ENCODE data around the gene DZIP1L. TPM values are rescaled to one million over a fixed set of nuclear protein-coding genes. Genes with fewer than 3 reads are reported as not detected.
"Not testable (repeated sequence)": the region's sequence is repeated elsewhere in the genome, so short reads cannot be mapped to it uniquely, and the experiment has no call there.

Gene DZIP1L
- total and polyA plus RNA-seq, 2 donors from 2014 or later: 2.9 to 22.3 TPM

DNA sequence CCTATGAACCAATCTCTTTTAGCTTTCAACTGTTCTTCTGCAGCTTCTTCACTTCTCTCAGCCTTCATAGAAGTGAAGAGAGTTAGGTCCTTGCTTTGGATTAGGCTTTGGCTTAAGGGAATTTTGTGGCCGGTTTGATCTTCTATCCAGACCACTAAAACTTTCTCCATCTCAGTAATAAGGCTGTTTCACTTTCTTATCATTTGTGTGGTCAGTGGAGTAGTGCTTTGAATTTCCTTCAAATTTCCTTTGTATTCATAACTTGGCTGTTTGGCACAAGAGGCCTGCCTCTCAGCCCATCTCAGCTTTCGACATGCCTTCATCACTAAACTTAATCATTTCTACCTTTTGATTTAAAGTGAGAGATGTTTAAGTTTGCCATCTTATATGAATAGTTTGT is 21.7 kb downstream of the DZIP1L start:
- TF ChIP-seq, protein P1, sequence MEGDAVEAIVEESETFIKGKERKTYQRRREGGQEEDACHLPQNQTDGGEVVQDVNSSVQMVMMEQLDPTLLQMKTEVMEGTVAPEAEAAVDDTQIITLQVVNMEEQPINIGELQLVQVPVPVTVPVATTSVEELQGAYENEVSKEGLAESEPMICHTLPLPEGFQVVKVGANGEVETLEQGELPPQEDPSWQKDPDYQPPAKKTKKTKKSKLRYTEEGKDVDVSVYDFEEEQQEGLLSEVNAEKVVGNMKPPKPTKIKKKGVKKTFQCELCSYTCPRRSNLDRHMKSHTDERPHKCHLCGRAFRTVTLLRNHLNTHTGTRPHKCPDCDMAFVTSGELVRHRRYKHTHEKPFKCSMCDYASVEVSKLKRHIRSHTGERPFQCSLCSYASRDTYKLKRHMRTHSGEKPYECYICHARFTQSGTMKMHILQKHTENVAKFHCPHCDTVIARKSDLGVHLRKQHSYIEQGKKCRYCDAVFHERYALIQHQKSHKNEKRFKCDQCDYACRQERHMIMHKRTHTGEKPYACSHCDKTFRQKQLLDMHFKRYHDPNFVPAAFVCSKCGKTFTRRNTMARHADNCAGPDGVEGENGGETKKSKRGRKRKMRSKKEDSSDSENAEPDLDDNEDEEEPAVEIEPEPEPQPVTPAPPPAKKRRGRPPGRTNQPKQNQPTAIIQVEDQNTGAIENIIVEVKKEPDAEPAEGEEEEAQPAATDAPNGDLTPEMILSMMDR (IDR thresholded peaks at IDR 0.05; ENCODE audit: borderline replicate concordance, extremely low read depth, insufficient read depth): no peak
- DNase-seq: no peak
- no peak for FAIRE-seq
- H3K9me3 ChIP-seq (ENCODE audit: control insufficient read depth in 2 of 3, insufficient read depth in 1 of 3, low read length in 3 of 3): no peaks in the 10 kb centered on the region
- no peak overlapping the region for H3K27ac ChIP-seq (ENCODE audit: low read depth in 2 of 2, low read length in 2 of 2)
- no peaks in the 10 kb centered on the region for H3K27me3 ChIP-seq (ENCODE audit: control insufficient read depth, insufficient read depth, low read length)
- no peaks in the 10 kb centered on the region for H3K4me1 ChIP-seq (ENCODE audit: control insufficient read depth in 2 of 3, insufficient read depth in 2 of 3, low read depth in 1 of 3, low read length in 3 of 3)
- H3K9ac ChIP-seq (ENCODE audit: low read length in 3 of 3): no peak overlapping the region
- H3K4me3 ChIP-seq (ENCODE audit: low read length in 3 of 3): no peak overlapping the region
- intact Hi-C loops (cut with DNase I): no loop called here
- H3K36me3 ChIP-seq (ENCODE audit: control insufficient read depth in 2 of 3, insufficient read depth in 3 of 3, low read length in 3 of 3): peaks cover 5 to 6% (median 5%) of the 10 kb centered on the region in 3 donors

DNA sequence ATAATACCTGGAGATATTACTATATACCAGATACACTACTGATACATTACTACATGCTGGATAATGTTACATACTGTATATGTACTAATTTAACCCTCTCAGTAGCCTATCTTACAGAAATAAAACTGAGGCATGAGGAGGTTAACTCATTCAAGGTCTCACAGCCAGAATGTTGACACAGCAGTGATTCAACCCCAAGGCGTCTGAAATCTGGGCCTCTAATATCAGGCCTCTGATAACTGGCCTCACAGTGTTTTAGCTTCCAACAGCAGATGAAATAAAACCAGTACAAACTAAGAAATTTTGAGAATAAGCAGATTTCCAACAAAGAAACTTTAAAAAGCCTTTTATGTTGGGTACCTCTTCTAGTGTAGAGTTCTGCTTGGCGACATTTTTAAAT is 23.4 kb downstream of the DZIP1L start:
- TF ChIP-seq, protein P1 (IDR thresholded peaks at IDR 0.05; ENCODE audit: borderline replicate concordance, extremely low read depth, insufficient read depth): no peak
- H3K4me1 ChIP-seq (ENCODE audit: control insufficient read depth in 2 of 3, insufficient read depth in 2 of 3, low read depth in 1 of 3, low read length in 3 of 3): no peaks in the 10 kb centered on the region
- intact Hi-C loops (cut with DNase I): no loop called here
- DNase-seq: no peak
- H3K9ac ChIP-seq (ENCODE audit: low read length in 3 of 3): no peak overlapping the region
- H3K9me3 ChIP-seq (ENCODE audit: control insufficient read depth in 2 of 3, insufficient read depth in 1 of 3, low read length in 3 of 3): no peaks in the 10 kb centered on the region
- no peak for FAIRE-seq
- no peak overlapping the region for H3K27ac ChIP-seq (ENCODE audit: low read depth in 2 of 2, low read length in 2 of 2)
- H3K36me3 ChIP-seq (ENCODE audit: control insufficient read depth in 2 of 3, insufficient read depth in 3 of 3, low read length in 3 of 3): peaks cover 7 to 15% (median 9%) of the 10 kb centered on the region in 3 donors
- H3K27me3 ChIP-seq (ENCODE audit: control insufficient read depth, insufficient read depth, low read length): no peaks in the 10 kb centered on the region
- H3K4me3 ChIP-seq (ENCODE audit: low read length in 3 of 3): no peak overlapping the region

GRCh38 chr3:138089091-138089490 is 26.3 kb downstream of the DZIP1L start:
- DNase-seq (no peak), FAIRE-seq (no peak)
- Histone ChIP-seq H3K27me3 (ENCODE audit: control insufficient read depth, insufficient read depth, low read length) (no peaks in the 10 kb centered on the region), H3K9ac (ENCODE audit: low read length in 3 of 3) (no peak overlapping the region), H3K36me3 (ENCODE audit: control insufficient read depth in 2 of 3, insufficient read depth in 3 of 3, low read length in 3 of 3) (peaks cover 2 to 16% (median 15%) of the 10 kb centered on the region in 3 donors), H3K27ac (ENCODE audit: low read depth in 2 of 2, low read length in 2 of 2) (no peak overlapping the region), H3K4me1 (ENCODE audit: control insufficient read depth in 2 of 3, insufficient read depth in 2 of 3, low read depth in 1 of 3, low read length in 3 of 3) (no peaks in the 10 kb centered on the region), H3K4me3 (ENCODE audit: low read length in 3 of 3) (no peak overlapping the region), H3K9me3 (ENCODE audit: control insufficient read depth in 2 of 3, insufficient read depth in 1 of 3, low read length in 3 of 3) (no peaks in the 10 kb centered on the region)
- TF ChIP-seq, protein P1 (IDR thresholded peaks at IDR 0.05; ENCODE audit: borderline replicate concordance, extremely low read depth, insufficient read depth): no peak
- intact Hi-C loops (cut with DNase I): no loop called here

DNA sequence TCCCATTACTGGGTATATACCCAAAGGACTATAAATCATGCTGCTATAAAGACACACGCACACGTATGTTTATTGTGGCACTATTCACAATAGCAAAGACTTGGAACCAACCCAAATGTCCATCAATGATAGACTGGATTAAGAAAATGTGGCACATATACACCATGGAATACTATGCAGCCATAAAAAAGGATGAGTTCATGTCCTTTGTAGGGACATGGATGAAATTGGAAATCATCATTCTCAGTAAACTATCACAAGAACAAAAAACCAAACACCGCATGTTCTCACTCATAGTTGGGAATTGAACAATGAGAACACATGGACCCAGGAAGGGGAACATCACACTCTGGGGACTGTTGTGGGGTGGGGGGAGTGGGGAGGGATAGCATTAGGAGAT is 29.7 kb downstream of the DZIP1L start:
- H3K27ac ChIP-seq (ENCODE audit: low read depth in 2 of 2, low read length in 2 of 2); DNase-seq; H3K4me3 ChIP-seq (ENCODE audit: low read length in 3 of 3); H3K4me1 ChIP-seq (ENCODE audit: control insufficient read depth in 2 of 3, insufficient read depth in 2 of 3, low read depth in 1 of 3, low read length in 3 of 3); intact Hi-C loops (cut with DNase I); H3K9me3 ChIP-seq (ENCODE audit: control insufficient read depth in 2 of 3, insufficient read depth in 1 of 3, low read length in 3 of 3); FAIRE-seq; H3K27me3 ChIP-seq (ENCODE audit: control insufficient read depth, insufficient read depth, low read length); H3K9ac ChIP-seq (ENCODE audit: low read length in 3 of 3): not testable (repeated sequence)
- peaks cover 2 to 43% (median 18%) of the 10 kb centered on the region in 3 donors for H3K36me3 ChIP-seq (ENCODE audit: control insufficient read depth in 2 of 3, insufficient read depth in 3 of 3, low read length in 3 of 3)
